Measurements from ENCODE around the gene KRTAP10-10. TPM values are rescaled to one million over a fixed set of nuclear protein-coding genes. Genes with fewer than 3 reads are reported as not detected.
"Not testable (repeated sequence)": the region's sequence is repeated elsewhere in the genome, so short reads cannot be mapped to it uniquely, and the experiment has no call there.

KRTAP10-10 gene
- polyA plus RNA-seq, 3 donors = not detected

- no peak for DNase-seq
These were observed 35.3 kb upstream of the KRTAP10-10 start for GRCh38 chr21:44601596-44602462.

- DNase-seq = no peak
These were observed 34.7 kb upstream of the KRTAP10-10 start for GRCh38 chr21:44602463-44602850.

GRCh38 chr21:44603109-44603875, 33.9 kb upstream of the KRTAP10-10 start:
- no peak for DNase-seq

GRCh38 chr21:44603911-44604310, 33.2 kb upstream of the KRTAP10-10 start:
- no peak for DNase-seq

GRCh38 chr21:44606495-44606894, 30.7 kb upstream of the KRTAP10-10 start:
- no peak for DNase-seq

GRCh38 chr21:44609193-44609592, 28.0 kb upstream of the KRTAP10-10 start:
- no peak for DNase-seq

GRCh38 chr21:44610157-44610843, 26.9 kb upstream of the KRTAP10-10 start:
- DNase-seq = not testable (repeated sequence)

- no peak for DNase-seq
These were observed 25.6 kb upstream of the KRTAP10-10 start for GRCh38 chr21:44611551-44611950.

GRCh38 chr21:44612029-44612486, 25.1 kb upstream of the KRTAP10-10 start, which contains the start of gene KRTAP10-8:
TSS of gene KRTAP10-8 (plus strand) at chr21:44612079. CDS start at chr21:44612101, 22 bp downstream.
- DNase-seq = no peak

GRCh38 chr21:44612669-44613229, 24.4 kb upstream of the KRTAP10-10 start:
- no peak for DNase-seq

GRCh38 chr21:44613386-44614155, 23.6 kb upstream of the KRTAP10-10 start:
- no peak for DNase-seq

- DNase-seq = no peak
These were observed 23.0 kb upstream of the KRTAP10-10 start for GRCh38 chr21:44614161-44614631.

GRCh38 chr21:44614961-44615391, 22.2 kb upstream of the KRTAP10-10 start:
- DNase-seq = no peak

- DNase-seq = no peak
These were observed 21.7 kb upstream of the KRTAP10-10 start for GRCh38 chr21:44615466-44615865.

GRCh38 chr21:44615911-44616590, 21.1 kb upstream of the KRTAP10-10 start:
- DNase-seq = no peak

GRCh38 chr21:44616591-44616926, 20.6 kb upstream of the KRTAP10-10 start:
- no peak for DNase-seq

- DNase-seq = no peak
These were observed 20.1 kb upstream of the KRTAP10-10 start for GRCh38 chr21:44617071-44617501.

- no peak for DNase-seq
These were observed 18.7 kb upstream of the KRTAP10-10 start for GRCh38 chr21:44618504-44618903.

GRCh38 chr21:44618909-44619308, 18.2 kb upstream of the KRTAP10-10 start:
- DNase-seq = no peak

- no peak for DNase-seq
These were observed 17.3 kb upstream of the KRTAP10-10 start for GRCh38 chr21:44619886-44620285.
